Left renal cortex interstitium (tissue), 4 donors: ENCODE data around the gene ADAMTS17. TPM values are rescaled to one million over a fixed set of nuclear protein-coding genes. Genes with fewer than 3 reads are reported as not detected.
"Not testable (repeated sequence)": the region's sequence is repeated elsewhere in the genome, so short reads cannot be mapped to it uniquely, and the experiment has no call there.

Experiments
- DNase-seq, 4 donors: peaks; one replicate each; pipeline ENCODE4 v3.0.0-alpha.2; 2013; ENCODE audit warnings: low read depth in 4 of 4, low spot score in 2 of 4, missing footprints in 1 of 4
- polyA plus RNA-seq, 4 donors: library from polyadenylated mRNA; unstranded; fragments of 120-200 nt; gene quantifications; one replicate each; pipeline ENCODE4 v1.2.1, GENCODE V29; 2013; ENCODE audit not compliant: insufficient read length in 4 of 4

Gene ADAMTS17
- polyA plus RNA-seq, 4 donors = 2.0 to 2.7 (median 2.4) TPM

DNA sequence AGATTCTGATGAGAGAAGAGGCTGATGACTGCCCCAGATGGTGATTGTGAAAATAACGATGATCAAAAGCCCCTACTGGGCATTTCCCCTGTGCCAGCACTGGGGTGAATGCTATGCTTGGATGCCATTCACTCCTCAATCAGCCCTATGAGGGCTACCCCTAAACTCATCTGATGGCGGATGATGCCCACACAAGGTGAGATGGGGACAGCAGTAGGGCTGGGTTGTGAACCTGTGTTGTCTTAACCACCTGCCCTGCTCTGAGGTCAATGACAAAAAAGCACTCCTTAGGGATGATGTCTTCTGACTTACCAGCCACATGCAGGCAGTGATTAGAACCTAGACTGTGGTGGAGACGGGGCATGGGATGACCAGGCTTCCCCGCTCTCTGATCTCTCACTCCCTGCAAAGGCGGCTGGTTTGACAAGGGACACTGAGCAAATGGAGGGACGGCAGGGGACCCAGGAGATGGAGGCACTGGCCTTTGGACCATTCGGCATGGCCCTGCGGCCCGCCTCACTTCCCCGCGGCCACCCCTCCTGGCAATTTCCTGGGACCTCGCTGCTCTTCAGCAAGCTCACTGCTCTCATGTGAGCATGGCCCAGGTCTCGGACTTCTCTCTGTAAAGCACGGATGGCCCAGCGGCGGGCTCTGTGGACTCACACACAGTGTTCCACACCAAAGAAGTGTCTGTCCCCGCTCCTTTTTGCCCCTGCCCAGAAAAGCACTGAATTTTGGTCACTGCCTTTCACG is 357.1 kb downstream of the ADAMTS17 start:
- no peak for DNase-seq

DNA sequence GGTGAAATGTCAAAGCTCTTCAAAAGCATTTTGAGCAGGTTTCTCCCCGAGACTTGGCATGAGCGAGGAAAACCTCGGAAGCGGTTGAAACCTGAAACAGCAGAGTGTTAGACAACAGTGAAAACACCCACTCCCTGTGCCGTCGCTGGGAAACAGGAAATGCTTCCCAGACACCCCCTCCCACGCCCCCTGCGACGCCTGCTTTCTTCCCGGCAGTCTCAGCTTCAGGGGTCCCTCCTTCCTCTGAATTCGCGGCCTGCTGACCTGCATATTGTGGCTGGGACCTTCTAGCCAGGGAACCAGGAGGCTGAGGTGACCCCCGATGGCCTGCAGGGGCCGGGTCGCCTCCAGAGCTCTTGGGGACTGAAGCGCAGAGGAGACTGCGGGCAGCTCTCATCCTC is 357.9 kb downstream of the ADAMTS17 start:
- no peak for DNase-seq

DNA sequence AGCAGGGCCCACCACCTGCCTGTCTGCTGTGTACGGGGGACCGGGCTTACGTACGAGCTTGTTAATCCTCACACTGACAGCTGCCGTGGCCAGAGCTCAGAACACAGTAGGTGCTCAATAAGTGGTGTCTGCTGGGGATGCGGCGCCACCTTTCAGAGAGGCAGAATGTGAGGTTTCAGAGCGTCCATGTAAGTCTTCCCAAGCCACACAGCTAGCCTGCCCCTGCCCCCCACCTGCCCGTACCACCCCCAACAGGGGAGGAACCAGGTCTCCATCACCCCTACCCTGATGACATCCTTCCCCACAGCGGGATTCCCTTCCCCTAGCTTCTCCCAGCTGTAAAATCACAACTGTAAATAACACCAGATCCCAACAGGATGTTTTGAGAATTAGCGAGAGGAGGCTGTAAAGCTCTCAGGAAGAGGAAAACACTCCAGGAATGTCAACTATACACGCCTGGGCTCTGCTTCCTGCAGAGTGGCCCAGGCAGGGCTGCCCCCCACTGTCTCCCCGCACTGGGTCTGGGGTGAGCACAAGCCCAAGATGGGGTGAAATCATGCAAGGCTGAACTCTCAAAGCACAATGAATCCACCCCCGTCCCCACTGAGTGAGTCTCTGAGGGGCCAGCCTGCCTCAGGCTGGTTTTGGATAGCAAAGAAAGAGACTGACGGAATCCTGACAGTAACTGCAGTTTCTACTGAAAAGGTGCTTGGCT is 358.4 kb downstream of the ADAMTS17 start:
- peak in 1 of 4 donors; percentile 41 for DNase-seq

DNA sequence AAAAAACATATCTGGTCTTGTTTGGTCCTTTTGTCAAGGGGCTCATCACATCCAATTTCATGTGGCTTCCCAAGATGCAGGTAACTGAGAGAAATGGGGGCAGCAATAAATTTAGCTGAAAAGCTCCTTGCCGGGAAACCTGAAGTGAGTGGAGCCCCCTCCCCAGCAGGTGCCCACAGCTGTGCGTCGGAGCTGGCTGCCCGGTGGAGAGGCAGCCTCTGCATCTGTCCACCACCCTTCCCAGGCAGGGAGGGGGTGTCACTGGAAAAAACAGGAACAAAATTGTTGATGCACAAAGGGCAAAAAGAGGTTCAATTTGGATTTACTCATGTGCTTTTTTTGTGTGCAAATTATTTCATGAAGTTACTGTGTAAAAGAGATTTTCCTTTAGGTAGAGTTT is 359.1 kb downstream of the ADAMTS17 start:
- no peak for DNase-seq

DNA sequence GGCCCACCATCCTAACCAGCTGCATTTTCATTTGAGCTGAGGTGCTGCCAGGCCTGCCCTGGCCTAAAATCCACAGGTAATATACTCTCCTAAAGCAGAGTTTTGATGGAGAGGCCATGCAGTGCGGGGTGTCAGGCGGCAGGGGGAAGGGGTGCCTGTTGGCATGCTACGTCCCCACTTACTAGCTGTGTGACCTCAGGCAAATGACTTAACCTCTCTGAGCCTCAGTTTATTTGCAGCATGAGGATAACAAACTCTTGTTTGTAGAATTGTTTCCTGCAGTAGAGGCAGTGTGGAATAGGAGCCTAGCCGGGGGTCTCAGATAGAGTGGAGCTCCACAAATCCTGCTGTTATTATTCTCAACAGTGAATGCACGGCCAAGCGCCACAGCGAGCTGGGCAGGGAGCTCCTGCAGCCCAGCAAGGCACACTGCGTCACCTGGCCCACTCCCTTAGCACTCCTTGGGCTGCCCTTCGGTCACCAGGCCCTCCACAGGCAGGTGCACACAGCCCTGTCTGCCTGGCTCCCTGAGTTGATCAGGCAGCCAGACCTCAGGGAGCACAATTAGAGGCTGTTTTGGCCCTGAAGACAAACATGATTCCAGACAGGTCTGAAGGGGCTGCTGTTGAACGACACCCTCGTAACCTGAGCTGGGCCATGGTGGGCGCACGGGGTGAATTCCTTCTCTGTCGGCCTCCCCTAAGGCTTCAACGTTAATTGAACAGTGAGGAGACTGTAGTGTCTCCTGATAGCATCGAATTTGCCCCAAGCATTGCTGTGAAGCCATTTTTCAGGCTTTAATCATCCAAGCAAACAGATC is 359.7 kb downstream of the ADAMTS17 start:
- no peak for DNase-seq

DNA sequence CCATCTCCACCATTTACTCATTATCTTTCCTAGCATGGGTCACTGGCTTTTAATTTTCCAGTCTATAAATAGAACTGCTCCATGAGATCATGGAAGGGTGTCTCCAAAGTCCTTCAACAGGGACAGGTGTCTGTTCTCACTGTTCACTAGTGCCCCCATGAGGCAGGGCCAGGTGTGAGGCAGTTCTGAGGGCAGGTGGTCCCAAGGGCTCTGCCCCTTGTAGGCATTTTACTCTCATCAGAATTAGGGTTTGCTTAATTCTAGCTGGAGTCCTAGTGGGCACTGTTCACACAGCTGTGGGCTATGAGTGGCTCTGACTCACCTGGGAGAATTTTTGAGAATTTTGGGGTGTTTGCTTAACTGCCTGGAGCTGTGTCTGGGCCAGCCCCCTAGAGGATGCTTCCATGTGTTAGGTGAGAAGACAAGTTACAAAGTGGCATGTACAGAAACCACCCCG is 360.6 kb downstream of the ADAMTS17 start:
- DNase-seq = no peak

DNA sequence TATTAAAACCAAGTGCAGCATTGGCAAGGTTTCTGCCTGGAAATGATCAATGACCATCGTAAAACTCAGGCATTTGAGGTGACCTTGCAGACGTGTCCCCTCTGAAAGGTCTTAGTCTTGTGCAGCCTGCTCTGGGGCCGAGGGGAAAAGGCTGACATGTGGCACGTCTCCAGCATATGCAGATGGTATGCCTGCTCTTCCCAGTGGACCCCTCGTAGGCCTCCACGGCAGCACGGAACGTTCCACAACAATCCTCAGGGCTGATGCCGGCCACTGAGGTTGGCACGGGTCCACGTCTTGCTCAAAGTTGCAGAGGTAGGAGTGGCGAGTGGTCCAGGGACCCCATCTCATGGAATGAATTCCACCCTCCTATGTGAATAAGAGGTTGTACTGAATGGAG is 361.0 kb downstream of the ADAMTS17 start:
- no peak for DNase-seq

DNA sequence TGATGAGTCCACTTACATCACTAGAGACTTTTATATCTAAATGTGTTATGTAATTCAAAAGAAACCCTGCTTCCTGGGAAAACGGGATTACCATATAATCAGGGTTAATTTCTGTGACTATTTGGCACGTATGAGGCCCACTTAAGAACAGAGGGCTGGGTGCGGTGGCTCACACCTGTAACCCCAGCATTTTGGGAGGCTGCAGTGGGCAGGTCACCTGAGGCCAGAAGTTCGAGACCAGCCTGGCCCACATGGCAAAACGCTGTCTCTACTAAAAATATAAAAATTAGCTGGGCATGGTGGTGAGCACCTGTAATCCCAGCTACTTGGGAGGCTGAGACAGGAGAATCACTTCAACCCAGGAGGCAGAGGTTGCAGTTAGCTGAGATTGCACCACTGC is 361.9 kb downstream of the ADAMTS17 start:
- not testable (repeated sequence) for DNase-seq

DNA sequence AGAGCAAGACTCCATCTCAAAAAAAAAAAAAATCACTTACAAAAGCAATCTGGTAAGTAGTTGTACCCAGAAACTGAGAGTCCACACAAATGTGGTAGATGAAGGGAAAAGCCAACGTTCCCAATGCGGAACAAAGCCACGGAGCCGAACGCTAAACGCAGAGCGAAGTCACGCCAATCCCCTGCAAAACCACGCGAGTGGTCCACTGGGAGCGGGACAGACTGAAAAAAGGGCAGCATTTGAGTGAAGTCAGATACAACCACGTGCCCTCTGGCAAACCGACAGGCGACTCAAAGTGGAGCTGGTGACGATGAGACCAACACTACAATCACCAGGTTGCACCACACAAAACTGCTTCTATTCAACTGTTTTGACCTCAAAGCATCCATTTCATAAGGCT is 362.4 kb downstream of the ADAMTS17 start:
- DNase-seq = no peak

DNA sequence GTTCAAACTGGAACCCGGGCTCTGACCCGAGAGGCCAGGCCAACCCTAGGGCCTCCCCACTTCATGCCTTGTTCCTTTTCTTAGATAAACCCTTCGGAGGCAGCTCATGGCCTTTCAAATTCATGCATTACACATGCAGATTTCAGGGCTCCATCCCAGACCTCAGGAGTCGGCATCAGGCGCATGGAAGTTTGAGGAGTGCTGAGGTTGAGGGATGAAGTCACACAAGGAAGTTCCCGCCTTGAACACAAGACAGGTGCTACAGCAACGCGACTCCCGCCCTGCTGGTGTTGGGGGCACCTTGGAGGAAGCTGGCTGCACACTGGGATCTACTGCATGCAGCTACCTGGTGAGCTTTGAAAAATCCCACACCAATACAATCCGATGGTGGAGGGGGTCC is 363.3 kb downstream of the ADAMTS17 start:
- DNase-seq = no peak

DNA sequence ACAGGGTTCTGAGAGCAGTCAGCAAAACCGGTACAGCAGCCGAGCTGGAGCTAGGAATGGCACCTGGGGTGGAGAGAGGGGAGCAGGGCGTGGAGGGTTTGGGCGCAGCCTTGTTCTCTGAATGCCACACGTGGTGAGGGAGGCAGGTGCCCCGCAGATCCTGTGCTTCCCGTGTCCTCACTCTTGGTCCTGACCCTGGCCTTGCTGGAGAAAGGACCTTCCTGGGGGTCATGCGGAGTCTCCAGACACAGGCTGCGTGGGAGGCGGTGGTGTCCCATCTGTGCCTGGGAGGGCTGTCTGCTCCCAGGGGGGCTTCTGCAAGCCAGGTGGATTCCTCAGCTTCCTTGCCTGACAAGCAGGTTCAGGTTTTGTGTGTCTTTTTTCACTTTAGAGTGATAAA is 363.8 kb downstream of the ADAMTS17 start:
- DNase-seq = no peak

DNA sequence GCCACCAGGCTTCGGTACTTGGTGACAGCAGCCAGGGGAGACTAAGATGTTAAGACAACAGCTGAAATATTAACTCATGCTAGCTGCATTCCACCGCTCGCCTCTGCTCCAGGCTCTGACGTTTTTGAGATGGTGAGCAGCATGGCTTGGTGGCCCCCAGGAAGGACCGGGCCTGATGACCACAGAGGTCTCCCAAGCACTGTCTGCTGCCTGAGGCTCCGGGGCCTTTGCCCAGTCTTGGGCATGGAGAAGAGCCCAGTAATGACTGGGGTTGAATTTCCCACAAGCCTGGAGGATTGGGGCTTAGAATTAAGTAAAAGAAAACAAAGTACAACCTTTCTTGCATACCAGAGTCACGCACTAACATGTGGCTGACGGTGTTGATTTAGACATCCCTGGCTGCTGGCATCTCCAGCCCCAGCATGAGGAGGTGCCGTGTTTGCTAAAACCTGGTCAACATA is 364.9 kb downstream of the ADAMTS17 start:
- DNase-seq = no peak

DNA sequence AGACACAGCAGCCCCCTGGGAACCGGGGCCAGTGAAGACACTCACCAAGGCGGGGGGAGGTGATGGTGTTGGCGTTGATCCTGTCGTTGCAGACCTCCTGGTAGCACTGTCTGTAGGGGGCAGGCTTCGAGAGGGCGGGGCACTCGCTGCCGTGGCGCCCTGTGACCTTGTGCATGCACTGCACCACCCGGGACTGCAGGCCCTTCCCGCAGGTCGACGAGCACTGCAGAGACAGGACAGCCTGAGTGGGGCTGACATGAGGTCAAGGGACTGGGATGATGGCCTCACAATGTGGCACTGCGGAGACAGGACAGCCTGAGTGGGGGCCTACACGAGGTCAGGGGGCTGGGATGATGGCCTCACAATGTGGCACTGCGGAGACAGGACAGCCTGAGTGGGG is 365.8 kb downstream of the ADAMTS17 start:
- no peak for DNase-seq

DNA sequence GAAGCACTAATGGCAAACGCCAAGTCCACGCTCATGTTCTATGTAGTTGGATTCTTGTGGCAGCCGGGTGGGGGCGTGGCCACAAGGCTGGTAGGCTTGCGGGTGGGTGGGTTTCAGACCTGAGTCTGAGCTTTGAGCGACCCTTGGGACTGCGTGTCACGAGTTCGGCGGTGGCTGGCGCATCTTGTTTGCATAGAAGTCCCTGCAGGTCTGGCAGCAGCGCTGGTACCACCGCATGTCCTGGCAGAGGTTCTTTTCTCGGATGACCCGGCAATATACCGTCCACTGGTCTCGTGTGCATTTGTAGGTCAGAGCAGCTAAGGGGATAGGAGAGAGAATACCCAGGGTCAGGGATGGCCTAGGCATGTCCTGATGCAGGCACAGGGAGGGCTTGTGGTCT is 367.5 kb downstream of the ADAMTS17 start:
- no peak for DNase-seq

DNA sequence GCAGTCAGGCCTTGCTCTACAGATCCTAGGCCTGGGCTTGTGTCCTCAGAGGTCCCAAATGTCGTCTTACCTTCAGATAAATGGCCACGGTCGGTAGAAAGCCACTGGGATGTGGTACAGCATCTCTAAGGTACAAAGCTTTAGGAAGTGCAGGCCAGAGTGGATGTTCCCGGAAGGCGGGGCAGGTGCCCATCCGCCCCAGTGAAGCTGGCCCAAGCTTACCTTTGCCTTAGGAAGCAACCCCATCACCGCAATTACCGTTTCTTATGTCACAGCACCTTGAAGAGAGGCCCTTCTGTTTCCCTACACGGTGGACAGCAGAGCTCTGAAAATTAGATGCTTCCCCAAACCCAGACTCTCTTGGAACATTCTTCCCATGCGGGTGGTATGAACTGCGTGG is 368.4 kb downstream of the ADAMTS17 start:
- DNase-seq = no peak

DNA sequence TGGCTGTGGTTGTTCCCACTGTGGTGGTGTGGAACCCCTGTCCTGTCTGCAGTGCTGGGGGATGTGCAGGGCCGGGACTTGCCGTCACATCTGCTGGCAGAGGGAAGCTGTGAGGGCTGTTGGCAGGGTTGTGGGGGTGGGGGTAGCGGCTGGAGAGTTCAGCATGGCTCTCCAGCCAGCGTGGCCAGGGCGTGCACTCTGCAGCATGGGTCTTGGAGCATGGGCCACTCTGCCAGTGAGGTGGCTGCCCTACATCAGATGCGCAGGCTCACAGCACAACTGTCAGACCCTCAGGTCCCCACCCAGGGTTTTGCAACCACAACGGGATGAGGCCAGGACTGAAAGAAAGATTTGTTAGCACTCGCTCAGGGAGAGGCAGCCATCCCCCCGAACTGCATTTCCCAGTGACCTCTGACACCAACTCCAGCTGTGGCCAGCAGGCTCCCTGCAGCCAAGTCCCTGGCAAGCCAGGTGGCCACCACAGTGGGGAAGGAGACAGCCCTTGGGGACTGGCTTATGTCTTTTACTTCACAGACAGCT is 370.8 kb downstream of the ADAMTS17 start:
- no peak for DNase-seq

DNA sequence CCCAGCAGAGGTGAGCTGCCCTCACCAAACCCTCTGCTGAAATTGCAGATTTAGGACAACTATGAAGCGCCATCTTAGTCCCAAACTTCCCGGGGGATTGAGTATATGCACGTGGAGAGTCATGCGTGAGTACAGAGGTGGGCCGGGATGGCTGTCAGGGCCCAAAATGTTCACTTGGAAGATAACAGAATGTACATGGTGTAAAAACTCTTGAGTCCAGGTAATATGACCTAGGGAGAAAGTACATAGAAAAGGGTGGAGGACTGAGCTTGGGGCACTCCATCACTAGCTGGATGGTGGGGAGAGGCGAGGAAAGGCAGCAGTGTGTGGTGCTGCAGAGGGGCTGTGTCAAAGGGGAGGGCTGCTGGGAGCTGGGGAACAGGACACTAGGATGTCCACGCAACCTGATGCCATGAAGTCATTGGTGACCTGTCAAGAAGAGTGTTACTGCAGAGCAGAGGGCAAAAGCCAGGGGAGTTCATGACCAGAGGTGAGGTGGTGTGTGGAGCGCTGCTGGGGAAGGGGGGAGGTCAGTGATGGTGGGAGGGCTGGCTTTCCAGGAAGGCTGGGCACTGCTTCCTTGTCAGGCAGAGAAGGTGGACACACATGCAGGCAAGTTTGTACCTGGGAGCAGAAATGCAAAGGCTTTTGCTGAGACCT is 372.4 kb downstream of the ADAMTS17 start:
- no peak for DNase-seq

DNA sequence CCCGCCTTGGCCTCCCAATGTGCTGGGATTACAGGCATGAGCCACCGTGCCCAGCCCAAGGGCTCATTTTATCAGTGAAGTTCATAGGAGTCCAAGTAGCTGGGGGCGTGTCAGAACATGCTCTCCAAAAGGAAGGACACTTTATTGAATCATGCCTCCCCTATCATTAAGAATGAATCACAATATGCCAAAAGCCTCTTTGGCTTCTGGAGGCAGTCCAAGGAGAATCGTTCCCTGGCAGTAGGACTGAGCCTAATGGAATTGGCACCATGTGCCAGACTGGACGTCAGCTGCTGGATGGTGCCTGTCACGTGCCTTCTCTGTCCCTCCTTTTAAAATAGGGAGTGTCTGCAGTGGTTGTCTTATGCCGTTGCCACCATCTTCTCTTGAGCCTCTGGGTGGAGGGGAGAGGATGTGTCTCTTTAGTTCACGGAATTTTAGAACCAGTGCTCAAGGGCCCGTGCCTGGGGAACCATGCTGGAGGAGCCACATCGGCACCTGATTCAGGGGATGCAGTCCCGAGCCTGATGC is 373.9 kb downstream of the ADAMTS17 start:
- no peak for DNase-seq

DNA sequence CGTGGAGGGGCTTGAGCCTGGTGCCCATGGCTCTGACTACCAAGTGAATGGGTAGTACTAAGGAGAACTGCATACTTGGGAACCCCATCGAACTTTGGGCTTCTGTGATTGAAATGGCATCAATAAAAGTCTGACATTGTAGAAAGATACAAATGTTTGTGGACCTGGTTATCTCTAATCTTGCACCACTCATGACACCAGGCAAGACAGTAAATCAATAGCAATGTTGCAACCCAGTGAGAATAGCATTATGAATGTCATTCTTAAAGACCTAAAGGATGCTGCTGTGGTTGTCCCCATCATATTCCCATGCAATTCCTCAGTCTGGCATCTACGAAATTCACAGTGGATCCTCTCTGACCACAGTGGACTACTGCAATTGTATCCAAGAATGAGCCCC is 375.0 kb downstream of the ADAMTS17 start:
- no peak for DNase-seq

DNA sequence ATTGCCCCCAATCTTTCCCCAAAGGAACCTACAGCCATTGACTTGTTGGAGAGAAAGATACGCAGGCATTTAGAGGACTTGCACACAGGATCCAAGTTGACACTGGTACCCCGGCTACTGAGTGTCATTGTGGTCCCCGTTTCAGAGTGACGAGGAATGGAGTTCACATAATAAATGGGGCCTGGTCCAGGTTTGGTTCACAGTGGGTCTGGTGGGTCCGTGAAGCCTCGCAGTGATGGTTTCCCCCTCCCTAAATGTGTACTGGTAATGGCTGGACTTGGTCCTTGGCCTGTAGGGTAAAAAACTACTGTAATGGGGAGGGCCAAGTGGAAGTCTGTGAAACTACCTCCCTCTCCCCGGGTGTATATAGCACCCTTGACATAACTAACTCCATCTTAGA is 376.4 kb downstream of the ADAMTS17 start:
- DNase-seq = no peak
